ENCODE data around the gene GNG13.

DNA sequence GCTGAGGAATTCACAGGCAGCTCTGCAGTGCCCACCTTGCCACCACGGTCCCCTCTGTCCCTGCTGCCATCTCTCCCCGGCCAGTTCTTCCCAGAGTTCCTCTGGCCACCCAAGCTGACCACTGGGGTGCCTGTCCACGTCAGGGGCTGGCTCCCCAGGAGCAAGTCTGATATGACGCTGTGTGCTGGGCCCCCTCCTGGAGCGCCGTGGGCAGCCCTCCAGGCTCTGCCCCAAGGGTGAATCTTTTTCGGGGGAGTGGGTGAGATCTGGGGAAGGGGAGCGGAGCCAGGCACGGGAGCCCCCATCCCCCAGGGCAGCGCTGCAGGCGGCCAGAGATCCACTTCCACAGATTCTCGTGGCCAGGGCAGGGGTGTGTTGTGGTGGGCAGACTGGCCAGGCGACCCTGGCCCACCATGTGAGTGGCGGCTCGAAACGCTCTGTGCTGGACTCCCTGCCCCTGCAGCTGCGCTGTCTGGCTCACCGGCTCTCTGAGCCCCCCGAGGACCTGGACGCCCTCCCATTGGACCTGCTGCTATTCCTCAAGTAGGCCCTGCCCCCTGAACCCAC, 36.3 kb downstream of the GNG13 start:
- TF ChIP-seq POLR2AphosphoS5 (IDR thresholded peaks at IDR 0.05): no peak
- no peak for TF ChIP-seq POLR2A (IDR thresholded peaks at IDR 0.05)
- TF ChIP-seq, protein P1, sequence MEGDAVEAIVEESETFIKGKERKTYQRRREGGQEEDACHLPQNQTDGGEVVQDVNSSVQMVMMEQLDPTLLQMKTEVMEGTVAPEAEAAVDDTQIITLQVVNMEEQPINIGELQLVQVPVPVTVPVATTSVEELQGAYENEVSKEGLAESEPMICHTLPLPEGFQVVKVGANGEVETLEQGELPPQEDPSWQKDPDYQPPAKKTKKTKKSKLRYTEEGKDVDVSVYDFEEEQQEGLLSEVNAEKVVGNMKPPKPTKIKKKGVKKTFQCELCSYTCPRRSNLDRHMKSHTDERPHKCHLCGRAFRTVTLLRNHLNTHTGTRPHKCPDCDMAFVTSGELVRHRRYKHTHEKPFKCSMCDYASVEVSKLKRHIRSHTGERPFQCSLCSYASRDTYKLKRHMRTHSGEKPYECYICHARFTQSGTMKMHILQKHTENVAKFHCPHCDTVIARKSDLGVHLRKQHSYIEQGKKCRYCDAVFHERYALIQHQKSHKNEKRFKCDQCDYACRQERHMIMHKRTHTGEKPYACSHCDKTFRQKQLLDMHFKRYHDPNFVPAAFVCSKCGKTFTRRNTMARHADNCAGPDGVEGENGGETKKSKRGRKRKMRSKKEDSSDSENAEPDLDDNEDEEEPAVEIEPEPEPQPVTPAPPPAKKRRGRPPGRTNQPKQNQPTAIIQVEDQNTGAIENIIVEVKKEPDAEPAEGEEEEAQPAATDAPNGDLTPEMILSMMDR (IDR thresholded peaks at IDR 0.05): no peak

Measured in gastroesophageal sphincter (tissue), 3 donors.